ENCODE results near the gene IFT25. TPM values are rescaled to one million over a fixed set of nuclear protein-coding genes. Genes with fewer than 3 reads are reported as not detected.
A peak's percentile ranks its signal among the peaks of the same experiment; 100 is the strongest.

The IFT25 gene
- total and polyA plus RNA-seq, 2 experiments from 2014 or later = 28.2 to 109 TPM

DNA sequence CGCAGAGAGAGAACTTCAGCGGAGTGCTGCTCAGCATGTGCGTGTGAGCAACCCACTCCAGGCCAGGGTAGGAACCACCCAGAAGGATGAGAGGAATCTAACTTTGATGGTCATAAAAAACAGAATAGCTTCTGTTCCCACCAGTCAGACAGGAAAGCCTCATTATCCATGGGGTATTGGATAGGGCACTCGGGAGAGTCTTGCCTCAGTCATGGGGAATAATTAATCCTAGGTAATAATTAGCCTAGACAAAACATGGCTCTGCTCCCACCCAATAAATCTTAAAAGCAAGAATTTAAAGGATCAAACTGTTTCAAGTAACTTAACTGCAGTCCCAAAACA lies 37.2 kb upstream of the IFT25 start:
- TF ChIP-seq EZH2 (IDR thresholded peaks at IDR 0.05; ENCODE audit: low read depth, unreplicated experiment) = no peak
- TF ChIP-seq CREB1 (CRISPR knock-in tag; IDR thresholded peaks at IDR 0.05; ENCODE audit: low read depth) = no peak
- TF ChIP-seq, protein P1, sequence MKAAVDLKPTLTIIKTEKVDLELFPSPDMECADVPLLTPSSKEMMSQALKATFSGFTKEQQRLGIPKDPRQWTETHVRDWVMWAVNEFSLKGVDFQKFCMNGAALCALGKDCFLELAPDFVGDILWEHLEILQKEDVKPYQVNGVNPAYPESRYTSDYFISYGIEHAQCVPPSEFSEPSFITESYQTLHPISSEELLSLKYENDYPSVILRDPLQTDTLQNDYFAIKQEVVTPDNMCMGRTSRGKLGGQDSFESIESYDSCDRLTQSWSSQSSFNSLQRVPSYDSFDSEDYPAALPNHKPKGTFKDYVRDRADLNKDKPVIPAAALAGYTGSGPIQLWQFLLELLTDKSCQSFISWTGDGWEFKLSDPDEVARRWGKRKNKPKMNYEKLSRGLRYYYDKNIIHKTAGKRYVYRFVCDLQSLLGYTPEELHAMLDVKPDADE (IDR thresholded peaks at IDR 0.05) = no peak
- TF ChIP-seq, protein P2, sequence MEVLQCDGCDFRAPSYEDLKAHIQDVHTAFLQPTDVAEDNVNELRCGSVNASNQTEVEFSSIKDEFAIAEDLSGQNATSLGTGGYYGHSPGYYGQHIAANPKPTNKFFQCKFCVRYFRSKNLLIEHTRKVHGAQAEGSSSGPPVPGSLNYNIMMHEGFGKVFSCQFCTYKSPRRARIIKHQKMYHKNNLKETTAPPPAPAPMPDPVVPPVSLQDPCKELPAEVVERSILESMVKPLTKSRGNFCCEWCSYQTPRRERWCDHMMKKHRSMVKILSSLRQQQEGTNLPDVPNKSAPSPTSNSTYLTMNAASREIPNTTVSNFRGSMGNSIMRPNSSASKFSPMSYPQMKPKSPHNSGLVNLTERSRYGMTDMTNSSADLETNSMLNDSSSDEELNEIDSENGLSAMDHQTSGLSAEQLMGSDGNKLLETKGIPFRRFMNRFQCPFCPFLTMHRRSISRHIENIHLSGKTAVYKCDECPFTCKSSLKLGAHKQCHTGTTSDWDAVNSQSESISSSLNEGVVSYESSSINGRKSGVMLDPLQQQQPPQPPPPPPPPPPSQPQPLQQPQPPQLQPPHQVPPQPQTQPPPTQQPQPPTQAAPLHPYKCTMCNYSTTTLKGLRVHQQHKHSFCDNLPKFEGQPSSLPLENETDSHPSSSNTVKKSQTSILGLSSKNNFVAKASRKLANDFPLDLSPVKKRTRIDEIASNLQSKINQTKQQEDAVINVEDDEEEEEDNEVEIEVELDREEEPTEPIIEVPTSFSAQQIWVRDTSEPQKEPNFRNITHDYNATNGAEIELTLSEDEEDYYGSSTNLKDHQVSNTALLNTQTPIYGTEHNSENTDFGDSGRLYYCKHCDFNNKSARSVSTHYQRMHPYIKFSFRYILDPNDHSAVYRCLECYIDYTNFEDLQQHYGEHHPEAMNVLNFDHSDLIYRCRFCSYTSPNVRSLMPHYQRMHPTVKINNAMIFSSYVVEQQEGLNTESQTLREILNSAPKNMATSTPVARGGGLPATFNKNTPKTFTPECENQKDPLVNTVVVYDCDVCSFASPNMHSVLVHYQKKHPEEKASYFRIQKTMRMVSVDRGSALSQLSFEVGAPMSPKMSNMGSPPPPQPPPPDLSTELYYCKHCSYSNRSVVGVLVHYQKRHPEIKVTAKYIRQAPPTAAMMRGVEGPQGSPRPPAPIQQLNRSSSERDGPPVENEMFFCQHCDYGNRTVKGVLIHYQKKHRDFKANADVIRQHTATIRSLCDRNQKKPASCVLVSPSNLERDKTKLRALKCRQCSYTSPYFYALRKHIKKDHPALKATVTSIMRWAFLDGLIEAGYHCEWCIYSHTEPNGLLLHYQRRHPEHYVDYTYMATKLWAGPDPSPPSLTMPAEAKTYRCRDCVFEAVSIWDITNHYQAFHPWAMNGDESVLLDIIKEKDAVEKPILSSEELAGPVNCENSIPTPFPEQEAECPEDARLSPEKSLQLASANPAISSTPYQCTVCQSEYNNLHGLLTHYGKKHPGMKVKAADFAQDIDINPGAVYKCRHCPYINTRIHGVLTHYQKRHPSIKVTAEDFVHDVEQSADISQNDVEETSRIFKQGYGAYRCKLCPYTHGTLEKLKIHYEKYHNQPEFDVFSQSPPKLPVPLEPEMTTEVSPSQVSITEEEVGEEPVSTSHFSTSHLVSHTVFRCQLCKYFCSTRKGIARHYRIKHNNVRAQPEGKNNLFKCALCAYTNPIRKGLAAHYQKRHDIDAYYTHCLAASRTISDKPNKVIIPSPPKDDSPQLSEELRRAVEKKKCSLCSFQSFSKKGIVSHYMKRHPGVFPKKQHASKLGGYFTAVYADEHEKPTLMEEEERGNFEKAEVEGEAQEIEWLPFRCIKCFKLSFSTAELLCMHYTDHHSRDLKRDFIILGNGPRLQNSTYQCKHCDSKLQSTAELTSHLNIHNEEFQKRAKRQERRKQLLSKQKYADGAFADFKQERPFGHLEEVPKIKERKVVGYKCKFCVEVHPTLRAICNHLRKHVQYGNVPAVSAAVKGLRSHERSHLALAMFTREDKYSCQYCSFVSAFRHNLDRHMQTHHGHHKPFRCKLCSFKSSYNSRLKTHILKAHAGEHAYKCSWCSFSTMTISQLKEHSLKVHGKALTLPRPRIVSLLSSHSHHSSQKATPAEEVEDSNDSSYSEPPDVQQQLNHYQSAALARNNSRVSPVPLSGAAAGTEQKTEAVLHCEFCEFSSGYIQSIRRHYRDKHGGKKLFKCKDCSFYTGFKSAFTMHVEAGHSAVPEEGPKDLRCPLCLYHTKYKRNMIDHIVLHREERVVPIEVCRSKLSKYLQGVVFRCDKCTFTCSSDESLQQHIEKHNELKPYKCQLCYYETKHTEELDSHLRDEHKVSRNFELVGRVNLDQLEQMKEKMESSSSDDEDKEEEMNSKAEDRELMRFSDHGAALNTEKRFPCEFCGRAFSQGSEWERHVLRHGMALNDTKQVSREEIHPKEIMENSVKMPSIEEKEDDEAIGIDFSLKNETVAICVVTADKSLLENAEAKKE (CRISPR knock-in tag; IDR thresholded peaks at IDR 0.05) = no peak
- TF ChIP-seq STAT1 (IDR thresholded peaks at IDR 0.05; ENCODE audit: unreplicated experiment) = no peak
- no peak for TF ChIP-seq ZNF114 (CRISPR knock-in tag; IDR thresholded peaks at IDR 0.05)
- TF ChIP-seq, protein P3, sequence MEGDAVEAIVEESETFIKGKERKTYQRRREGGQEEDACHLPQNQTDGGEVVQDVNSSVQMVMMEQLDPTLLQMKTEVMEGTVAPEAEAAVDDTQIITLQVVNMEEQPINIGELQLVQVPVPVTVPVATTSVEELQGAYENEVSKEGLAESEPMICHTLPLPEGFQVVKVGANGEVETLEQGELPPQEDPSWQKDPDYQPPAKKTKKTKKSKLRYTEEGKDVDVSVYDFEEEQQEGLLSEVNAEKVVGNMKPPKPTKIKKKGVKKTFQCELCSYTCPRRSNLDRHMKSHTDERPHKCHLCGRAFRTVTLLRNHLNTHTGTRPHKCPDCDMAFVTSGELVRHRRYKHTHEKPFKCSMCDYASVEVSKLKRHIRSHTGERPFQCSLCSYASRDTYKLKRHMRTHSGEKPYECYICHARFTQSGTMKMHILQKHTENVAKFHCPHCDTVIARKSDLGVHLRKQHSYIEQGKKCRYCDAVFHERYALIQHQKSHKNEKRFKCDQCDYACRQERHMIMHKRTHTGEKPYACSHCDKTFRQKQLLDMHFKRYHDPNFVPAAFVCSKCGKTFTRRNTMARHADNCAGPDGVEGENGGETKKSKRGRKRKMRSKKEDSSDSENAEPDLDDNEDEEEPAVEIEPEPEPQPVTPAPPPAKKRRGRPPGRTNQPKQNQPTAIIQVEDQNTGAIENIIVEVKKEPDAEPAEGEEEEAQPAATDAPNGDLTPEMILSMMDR (conservative IDR thresholded peaks at IDR 0.05; ENCODE audit: low read depth in 2 of 2) = no peak
- no peak for TF ChIP-seq NANOG (IDR thresholded peaks at IDR 0.05; ENCODE audit: borderline replicate concordance)
- TF ChIP-seq ZNF331 (CRISPR knock-in tag; IDR thresholded peaks at IDR 0.05; ENCODE audit: low read depth) = no peak
- no peak for TF ChIP-seq JUNB (IDR thresholded peaks at IDR 0.05; ENCODE audit: unreplicated experiment)
- TF ChIP-seq, protein P4, sequence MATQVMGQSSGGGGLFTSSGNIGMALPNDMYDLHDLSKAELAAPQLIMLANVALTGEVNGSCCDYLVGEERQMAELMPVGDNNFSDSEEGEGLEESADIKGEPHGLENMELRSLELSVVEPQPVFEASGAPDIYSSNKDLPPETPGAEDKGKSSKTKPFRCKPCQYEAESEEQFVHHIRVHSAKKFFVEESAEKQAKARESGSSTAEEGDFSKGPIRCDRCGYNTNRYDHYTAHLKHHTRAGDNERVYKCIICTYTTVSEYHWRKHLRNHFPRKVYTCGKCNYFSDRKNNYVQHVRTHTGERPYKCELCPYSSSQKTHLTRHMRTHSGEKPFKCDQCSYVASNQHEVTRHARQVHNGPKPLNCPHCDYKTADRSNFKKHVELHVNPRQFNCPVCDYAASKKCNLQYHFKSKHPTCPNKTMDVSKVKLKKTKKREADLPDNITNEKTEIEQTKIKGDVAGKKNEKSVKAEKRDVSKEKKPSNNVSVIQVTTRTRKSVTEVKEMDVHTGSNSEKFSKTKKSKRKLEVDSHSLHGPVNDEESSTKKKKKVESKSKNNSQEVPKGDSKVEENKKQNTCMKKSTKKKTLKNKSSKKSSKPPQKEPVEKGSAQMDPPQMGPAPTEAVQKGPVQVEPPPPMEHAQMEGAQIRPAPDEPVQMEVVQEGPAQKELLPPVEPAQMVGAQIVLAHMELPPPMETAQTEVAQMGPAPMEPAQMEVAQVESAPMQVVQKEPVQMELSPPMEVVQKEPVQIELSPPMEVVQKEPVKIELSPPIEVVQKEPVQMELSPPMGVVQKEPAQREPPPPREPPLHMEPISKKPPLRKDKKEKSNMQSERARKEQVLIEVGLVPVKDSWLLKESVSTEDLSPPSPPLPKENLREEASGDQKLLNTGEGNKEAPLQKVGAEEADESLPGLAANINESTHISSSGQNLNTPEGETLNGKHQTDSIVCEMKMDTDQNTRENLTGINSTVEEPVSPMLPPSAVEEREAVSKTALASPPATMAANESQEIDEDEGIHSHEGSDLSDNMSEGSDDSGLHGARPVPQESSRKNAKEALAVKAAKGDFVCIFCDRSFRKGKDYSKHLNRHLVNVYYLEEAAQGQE (IDR thresholded peaks at IDR 0.05; ENCODE audit: unreplicated experiment) = no peak
- TF ChIP-seq POLR2AphosphoS5 (IDR thresholded peaks at IDR 0.05; ENCODE audit: low read depth) = no peak
- TF ChIP-seq EZH2phosphoT487 (IDR thresholded peaks at IDR 0.05; ENCODE audit: unreplicated experiment) = no peak
- no peaks in the 10 kb centered on the region for H3K79me2 ChIP-seq (replicated peaks; ENCODE audit: insufficient read depth)
- H3K27me3 Mint-ChIP-seq (ENCODE audit: insufficient read depth, low read depth, poor library complexity) = no peaks in the 10 kb centered on the region
- H3K9me2 ChIP-seq (ENCODE audit: insufficient read depth) = no peaks in the 10 kb centered on the region
- DNase-seq (ENCODE audit: low spot score) (no peak), ATAC-seq (no peak; the same call in 2 of the 3 replicates)
- no peaks in the 10 kb centered on the region for H3K9me3 Mint-ChIP-seq
- H3K27ac Mint-ChIP-seq = no peak overlapping the region; the same call in 1 of the 2 replicates
- H3F3A ChIP-seq (replicated peaks; ENCODE audit: low read depth) = no peaks in the 10 kb centered on the region
- H3K4me2 ChIP-seq = peak overlapping the region; percentile 74
- H3K27ac ChIP-seq (ENCODE audit: low read depth) = no peak overlapping the region
- no peaks in the 10 kb centered on the region for H3K27me3 ChIP-seq (ENCODE audit: insufficient read depth)
- peak overlapping the region; percentile 75; the same call in 1 of the 2 replicates for H2AFZ ChIP-seq
- no peaks in the 10 kb centered on the region for H4K20me1 ChIP-seq (replicated peaks; ENCODE audit: insufficient read depth)
- H3K4me1 ChIP-seq (ENCODE audit: insufficient read depth) = peaks cover 15% of the 10 kb centered on the region
- H3K36me3 ChIP-seq (ENCODE audit: insufficient read depth) = no peaks in the 10 kb centered on the region
- peak overlapping the region; percentile 33 for H3K4me3 ChIP-seq
- no peaks in the 10 kb centered on the region for H3K36me3 Mint-ChIP-seq (ENCODE audit: low read depth)
- peaks cover 26% of the 10 kb centered on the region for H3K4me1 Mint-ChIP-seq
- peak overlapping the region; percentile 59 for H3K4me3 Mint-ChIP-seq

Data from GM23338 (cell line).